Liver (tissue), 3 donors: ENCODE data around the gene TMEM127.

Source experiments
- EGR1 ChIP-seq, 2 donors: IDR thresholded peaks; 2 replicates each; pipeline ENCODE4 v1.6.1; 2016 to 2018; ENCODE audit warnings: antibody characterized with exemption in 2 of 2, low read depth in 2 of 2
- FOXA2 ChIP-seq: IDR thresholded peaks from 2 replicates; pipeline ENCODE4 v1.6.1; 2016; ENCODE audit warnings: antibody characterized with exemption
- GABPA ChIP-seq, 2 donors: IDR thresholded peaks in 1 of 2; conservative IDR thresholded peaks in 1 of 2; 2 replicates each; pipeline ENCODE4 v1.6.1; 2016; ENCODE audit warnings: antibody characterized with exemption in 2 of 2, mild to moderate bottlenecking in 1 of 2, moderate library complexity in 1 of 2
- HNF4A ChIP-seq, 2 donors: conservative IDR thresholded peaks; 2 replicates each; pipeline ENCODE4 v1.6.1; 2016; ENCODE audit warnings: antibody characterized with exemption in 2 of 2, mild to moderate bottlenecking in 2 of 2
- JUND ChIP-seq, 2 donors: IDR thresholded peaks; 2 replicates each; pipeline ENCODE4 v1.6.1; 2016; ENCODE audit warnings: antibody characterized with exemption in 2 of 2
- MAX ChIP-seq: IDR thresholded peaks from 2 replicates; pipeline ENCODE4 v1.6.1; 2016; ENCODE audit warnings: antibody characterized with exemption
- REST ChIP-seq: IDR thresholded peaks from 2 replicates; pipeline ENCODE4 v1.6.1; 2016; ENCODE audit warnings: antibody characterized with exemption, mild to moderate bottlenecking
- RXRA ChIP-seq, 2 donors: IDR thresholded peaks; 2 replicates each; pipeline ENCODE4 v1.6.1; 2017 to 2018; ENCODE audit warnings: antibody characterized with exemption in 2 of 2, mild to moderate bottlenecking in 1 of 2
- SP1 ChIP-seq: IDR thresholded peaks from 2 replicates; pipeline ENCODE4 v1.6.1; 2018; ENCODE audit warnings: antibody characterized with exemption, mild to moderate bottlenecking
- TAF1 ChIP-seq: conservative IDR thresholded peaks from 2 replicates; pipeline ENCODE4 v1.6.1; 2016; ENCODE audit warnings: antibody characterized with exemption, mild to moderate bottlenecking
- YY1 ChIP-seq: IDR thresholded peaks from 2 replicates; pipeline ENCODE4 v1.6.1; 2016; ENCODE audit warnings: antibody characterized with exemption, mild to moderate bottlenecking
- ZBTB33 ChIP-seq: IDR thresholded peaks from 2 replicates; pipeline ENCODE4 v1.6.1; 2016; ENCODE audit warnings: antibody characterized with exemption
- TF ChIP-seq, protein P1 (sequence below): fragments of 150-350 bp; IDR thresholded peaks from 2 replicates; pipeline ENCODE4 v1.5.1; 2017; ENCODE audit warnings: improper control_type of control experiment, low read depth, low read length; ENCODE audit not compliant: missing input control
- donor health status: healthy.
- donor health status: healthy.

DNA sequence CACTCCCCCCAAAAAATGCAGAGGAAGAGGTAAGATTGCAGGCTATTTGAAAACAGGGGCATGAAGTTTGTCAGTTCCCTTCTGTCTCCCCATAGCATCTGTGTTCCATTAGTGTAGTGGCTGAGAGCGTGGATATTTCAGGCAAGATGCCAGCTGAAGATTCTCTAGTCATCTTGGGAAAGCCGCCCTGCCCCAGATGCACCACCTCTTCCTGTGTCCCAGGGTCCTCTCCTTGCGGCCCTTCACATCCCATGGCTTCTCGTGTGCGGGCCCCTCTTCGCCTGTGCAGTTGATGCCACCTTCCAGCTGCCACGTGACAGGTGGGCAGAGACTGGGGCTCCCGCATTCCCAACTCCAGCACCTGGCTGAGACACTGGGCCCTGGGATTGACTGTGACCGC, 16.1 kb downstream of the TMEM127 start:
- TF ChIP-seq, protein P1, sequence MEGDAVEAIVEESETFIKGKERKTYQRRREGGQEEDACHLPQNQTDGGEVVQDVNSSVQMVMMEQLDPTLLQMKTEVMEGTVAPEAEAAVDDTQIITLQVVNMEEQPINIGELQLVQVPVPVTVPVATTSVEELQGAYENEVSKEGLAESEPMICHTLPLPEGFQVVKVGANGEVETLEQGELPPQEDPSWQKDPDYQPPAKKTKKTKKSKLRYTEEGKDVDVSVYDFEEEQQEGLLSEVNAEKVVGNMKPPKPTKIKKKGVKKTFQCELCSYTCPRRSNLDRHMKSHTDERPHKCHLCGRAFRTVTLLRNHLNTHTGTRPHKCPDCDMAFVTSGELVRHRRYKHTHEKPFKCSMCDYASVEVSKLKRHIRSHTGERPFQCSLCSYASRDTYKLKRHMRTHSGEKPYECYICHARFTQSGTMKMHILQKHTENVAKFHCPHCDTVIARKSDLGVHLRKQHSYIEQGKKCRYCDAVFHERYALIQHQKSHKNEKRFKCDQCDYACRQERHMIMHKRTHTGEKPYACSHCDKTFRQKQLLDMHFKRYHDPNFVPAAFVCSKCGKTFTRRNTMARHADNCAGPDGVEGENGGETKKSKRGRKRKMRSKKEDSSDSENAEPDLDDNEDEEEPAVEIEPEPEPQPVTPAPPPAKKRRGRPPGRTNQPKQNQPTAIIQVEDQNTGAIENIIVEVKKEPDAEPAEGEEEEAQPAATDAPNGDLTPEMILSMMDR = no peak
- TF ChIP-seq REST (no peak), RXRA (IDR thresholded peaks at IDR 0.05) (no peak), TAF1 (no peak), EGR1 (IDR thresholded peaks at IDR 0.05; ENCODE audit: low read depth in 2 of 2) (no peak), HNF4A (conservative IDR thresholded peaks at IDR 0.05) (no peak), SP1 (no peak), ZBTB33 (no peak), GABPA (IDR thresholded peaks at IDR 0.05 in 1 of 2, conservative IDR thresholded peaks at IDR 0.05 in 1 of 2) (no peak), MAX (no peak), FOXA2 (no peak), YY1 (no peak), JUND (IDR thresholded peaks at IDR 0.05) (no peak)
